Upper lobe of left lung (tissue), 4 donors: ENCODE measurements around the gene SLC35B4.

ENCODE experiments used
- EP300 ChIP-seq, 4 donors: sonication (generic); formaldehyde crosslinking; IDR thresholded peaks; one replicate each; pipeline ENCODE4 v1.5.1; 2017; ENCODE audit warnings: antibody characterized with exemption in 4 of 4, control low read depth in 2 of 4
- POLR2AphosphoS5 ChIP-seq, 2 donors: sonication (generic); formaldehyde crosslinking; IDR thresholded peaks; one replicate each; pipeline ENCODE4 v1.5.1; 2017; ENCODE audit warnings: antibody characterized with exemption in 2 of 2

DNA sequence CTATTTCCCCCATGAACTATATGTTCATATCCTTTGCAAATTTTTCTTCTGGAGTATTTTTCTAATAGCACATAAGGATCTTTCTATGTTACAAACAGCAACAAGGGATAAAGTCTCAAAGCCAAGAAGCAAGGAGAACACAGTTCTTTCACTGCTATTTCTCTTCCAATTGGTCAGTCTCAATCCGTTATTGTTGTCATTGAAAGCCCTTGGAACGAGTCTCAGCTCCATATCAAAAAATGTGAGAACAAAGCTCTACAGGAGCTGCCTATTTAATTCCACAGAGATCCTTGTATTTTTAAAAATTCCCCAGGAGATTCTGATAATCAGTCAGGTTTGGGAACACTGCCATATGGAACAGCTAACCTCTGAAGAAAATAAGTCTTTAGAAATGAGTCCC lies 15.7 kb downstream of the SLC35B4 start:
- no peak for TF ChIP-seq POLR2AphosphoS5 (IDR thresholded peaks at IDR 0.05)
- TF ChIP-seq EP300 (IDR thresholded peaks at IDR 0.05), result no peak
